Skin epidermis (tissue), 12 donors: ENCODE data around the gene SP6.
A peak's percentile ranks its signal among the peaks of the same experiment; 100 is the strongest.

Experiments
- H3K27ac ChIP-seq, 21 experiments: fragments of 200-600 bp; sonication (generic) in 11 of 21; one replicate each; pipeline ENCODE4 v1.5.0; 2020; ENCODE audit warnings: mild to moderate bottlenecking in 3 of 21, inconsistent platforms in 2 of 21, moderate library complexity in 2 of 21
- H3K4me3 ChIP-seq, 7 experiments: fragments of 200-600 bp; sonication (generic) in 2 of 7; one replicate each; pipeline ENCODE4 v1.5.0; 2020; ENCODE audit warnings: inconsistent platforms in 2 of 7, mild to moderate bottlenecking in 2 of 7, moderate library complexity in 1 of 7

SP6 gene

GRCh38 chr17:47882695-47883588 is 32.0 kb upstream of the SP6 start:
- H3K27ac ChIP-seq = peak overlapping the region in 4 of 21 experiments; percentile 13 to 31 (median 16)
- peak overlapping the region in 1 of 7 experiments; percentile 9 for H3K4me3 ChIP-seq

GRCh38 chr17:47882247-47882646 is 31.3 kb upstream of the SP6 start:
- H3K27ac ChIP-seq = peak overlapping the region in 6 of 21 experiments; percentile 4 to 31 (median 16)
- H3K4me3 ChIP-seq = peak overlapping the region in 1 of 7 experiments; percentile 9

GRCh38 chr17:47879776-47880454 is 29.0 kb upstream of the SP6 start:
- no peak overlapping the region for H3K4me3 ChIP-seq
- H3K27ac ChIP-seq = no peak overlapping the region

- H3K4me3 ChIP-seq = no peak overlapping the region
- H3K27ac ChIP-seq = peak overlapping the region in 1 of 21 experiments; percentile 46
Measured at GRCh38 chr17:47879028-47879585, 28.1 kb upstream of the SP6 start.

- peak overlapping the region in 3 of 21 experiments; percentile 10 to 46 (median 36) for H3K27ac ChIP-seq
Measured at GRCh38 chr17:47878203-47879027, 27.5 kb upstream of the SP6 start.

GRCh38 chr17:47877368-47878034 is 26.5 kb upstream of the SP6 start:
- H3K27ac ChIP-seq = peak overlapping the region in 1 of 21 experiments; percentile 46
- no peak overlapping the region for H3K4me3 ChIP-seq

More at GRCh38 chr17:47878203-47879027, 27.5 kb upstream of the SP6 start:
- H3K4me3 ChIP-seq = no peak overlapping the region

- Histone ChIP-seq H3K4me3 (no peak overlapping the region), H3K27ac (no peak overlapping the region)
Measured at GRCh38 chr17:47875011-47875985, 24.3 kb upstream of the SP6 start.

- no peak overlapping the region for H3K4me3 ChIP-seq
- H3K27ac ChIP-seq = peak overlapping the region in 1 of 21 experiments; percentile 22
Measured at GRCh38 chr17:47873200-47874090, 22.5 kb upstream of the SP6 start.

GRCh38 chr17:47872651-47873161 is 21.7 kb upstream of the SP6 start:
- Histone ChIP-seq H3K4me3 (peak overlapping the region in 1 of 7 experiments; percentile 10), H3K27ac (peak overlapping the region in 3 of 21 experiments; percentile 19 to 41 (median 23))

GRCh38 chr17:47872019-47872650 is 21.2 kb upstream of the SP6 start:
- Histone ChIP-seq H3K4me3 (peak overlapping the region in 1 of 7 experiments; percentile 10), H3K27ac (peak overlapping the region in 3 of 21 experiments; percentile 19 to 41 (median 23))

- Histone ChIP-seq H3K27ac (no peak overlapping the region), H3K4me3 (no peak overlapping the region)
Measured at GRCh38 chr17:47871048-47871447, 20.1 kb upstream of the SP6 start.

- Histone ChIP-seq H3K4me3 (no peak overlapping the region), H3K27ac (no peak overlapping the region)
Measured at GRCh38 chr17:47870056-47870455, 19.1 kb upstream of the SP6 start.

- H3K27ac ChIP-seq = no peak overlapping the region
- H3K4me3 ChIP-seq = no peak overlapping the region
Measured at GRCh38 chr17:47869114-47869513, 18.2 kb upstream of the SP6 start.

GRCh38 chr17:47867813-47868533 is 17.0 kb upstream of the SP6 start:
- H3K4me3 ChIP-seq = no peak overlapping the region

GRCh38 chr17:47866941-47867340 is 16.0 kb upstream of the SP6 start:
- H3K27ac ChIP-seq = peak overlapping the region in 1 of 21 experiments; percentile 17
- no peak overlapping the region for H3K4me3 ChIP-seq

More at GRCh38 chr17:47867813-47868533, 17.0 kb upstream of the SP6 start:
- H3K27ac ChIP-seq = no peak overlapping the region
